GM23338 (cell line): ENCODE results near the gene CZIB. TPM values are rescaled to one million over a fixed set of nuclear protein-coding genes. Genes with fewer than 3 reads are reported as not detected.

Experiments
- ATAC-seq: fragments of 200-7000 bp; cut with Tn5 transposase; 3 replicates; pipeline ENCODE4 v1.9.1; 2020
- DNase-seq: peaks from one replicate; pipeline ENCODE4 v3.0.0-alpha.2; 2015; ENCODE audit warnings: low spot score
- H2AFZ ChIP-seq: fragments of 200-600 bp; sonication (generic); 2 replicates; pipeline ENCODE4 v1.8.0; 2016; ENCODE audit warnings: antibody characterized with exemption, mild to moderate bottlenecking, moderate library complexity
- H3F3A ChIP-seq: fragments of 200-600 bp; sonication (generic); replicated peaks from 2 replicates; pipeline ENCODE4 v1.8.0; 2017; ENCODE audit warnings: antibody characterized with exemption, mixed run types, low read depth
- H3K27ac ChIP-seq: fragments of 200-600 bp; sonication (generic); 2 replicates; pipeline ENCODE4 v1.6.1; 2016; ENCODE audit warnings: low read depth
- H3K27me3 ChIP-seq: fragments of 200-600 bp; sonication (generic); 2 replicates; pipeline ENCODE4 v1.8.0; 2016; ENCODE audit warnings: mild to moderate bottlenecking, mixed run types, moderate library complexity; ENCODE audit not compliant: insufficient read depth
- H3K36me3 ChIP-seq: fragments of 200-600 bp; sonication (generic); 2 replicates; pipeline ENCODE4 v1.8.0; 2016; ENCODE audit warnings: mild to moderate bottlenecking; ENCODE audit not compliant: insufficient read depth
- H3K4me1 ChIP-seq: fragments of 200-600 bp; sonication (generic); 2 replicates; pipeline ENCODE4 v1.8.0; 2016; ENCODE audit warnings: mild to moderate bottlenecking, moderate library complexity; ENCODE audit not compliant: insufficient read depth
- H3K4me2 ChIP-seq: fragments of 200-600 bp; sonication (generic); 2 replicates; pipeline ENCODE4 v1.7.1; 2017; ENCODE audit warnings: mixed run types
- H3K4me3 ChIP-seq: fragments of 200-600 bp; sonication (generic); 2 replicates; pipeline ENCODE4 v1.6.1; 2016; ENCODE audit warnings: mixed run types
- H3K79me2 ChIP-seq: fragments of 200-600 bp; sonication (generic); replicated peaks from 2 replicates; pipeline ENCODE4 v1.8.0; 2017; ENCODE audit warnings: mild to moderate bottlenecking; ENCODE audit not compliant: insufficient read depth
- H3K9me2 ChIP-seq: fragments of 200-600 bp; sonication (generic); 2 replicates; pipeline ENCODE4 v1.8.0; 2017; ENCODE audit not compliant: insufficient read depth
- H4K20me1 ChIP-seq: fragments of 200-600 bp; sonication (generic); replicated peaks from 2 replicates; pipeline ENCODE4 v1.8.0; 2017; ENCODE audit warnings: mild to moderate bottlenecking; ENCODE audit not compliant: insufficient read depth
- H3K27ac Mint-ChIP-seq: 2 replicates; pipeline ENCODE4 v1.8.0; 2020; ENCODE audit warnings: inconsistent platforms, mild to moderate bottlenecking, moderate library complexity, mixed read lengths
- H3K27me3 Mint-ChIP-seq: 3 replicates; pipeline ENCODE4 v1.8.0; 2022; ENCODE audit warnings: low read depth, mild to moderate bottlenecking, moderate library complexity, mixed read lengths, inconsistent platforms; ENCODE audit not compliant: insufficient read depth, poor library complexity
- H3K36me3 Mint-ChIP-seq: 3 replicates; pipeline ENCODE4 v1.8.0; 2021; ENCODE audit warnings: low read depth, mild to moderate bottlenecking, inconsistent platforms, moderate library complexity, mixed read lengths
- H3K4me1 Mint-ChIP-seq: 3 replicates; pipeline ENCODE4 v1.8.0; 2020; ENCODE audit warnings: mild to moderate bottlenecking, inconsistent platforms, mixed read lengths
- H3K4me3 Mint-ChIP-seq: 3 replicates; pipeline ENCODE4 v1.8.0; 2021; ENCODE audit warnings: moderate library complexity, mild to moderate bottlenecking, inconsistent platforms, mixed read lengths
- H3K9me3 Mint-ChIP-seq: 3 replicates; pipeline ENCODE4 v1.8.0; 2020; ENCODE audit warnings: moderate library complexity, mild to moderate bottlenecking, inconsistent platforms, mixed read lengths
- ETS1 ChIP-seq: IDR thresholded peaks from 2 replicates; pipeline ENCODE4 v1.6.1; 2016; ENCODE audit warnings: antibody characterized with exemption
- EZH2phosphoT487 ChIP-seq: fragments of 200-600 bp; sonication (generic); IDR thresholded peaks from one replicate; pipeline ENCODE4 v1.8.1; 2018; ENCODE audit warnings: antibody characterized with exemption; ENCODE audit not compliant: unreplicated experiment
- ZNF114 ChIP-seq: fragments of 250-450 bp; sonication (Bioruptor Pico); IDR thresholded peaks from 2 replicates; pipeline ENCODE4 v1.5.0; 2020; ENCODE audit warnings: mild to moderate bottlenecking, moderate library complexity
- polyA plus RNA-seq: library from polyadenylated mRNA; unstranded; fragments of >200 nt; fragmentation: Nextera tagmentation; extraction: Ambion mirVana; gene quantifications from 2 replicates; pipeline ENCODE4 v1.2.1, GENCODE V29; 2016
- total RNA-seq: library from RNA; depleted of rRNA; stranded (reverse); fragments of >200 nt; shearing (Covaris generic); gene quantifications from 2 replicates; pipeline ENCODE4 v1.2.3, GENCODE V29; 2014; rRNA removed
- TF ChIP-seq, protein P1 (sequence below): IDR thresholded peaks from one replicate; pipeline ENCODE4 v1.6.1; 2018; ENCODE audit warnings: antibody characterized with exemption; ENCODE audit not compliant: unreplicated experiment
- TF ChIP-seq, protein P2 (sequence below), 2 experiments: fragments of 200-600 bp in 1 of 2; sonication (generic) in 1 of 2; conservative IDR thresholded peaks; 2 replicates each; pipeline versions ENCODE4 v1.5.1 to v1.6.1; 2016 to 2017; ENCODE audit warnings: antibody characterized with exemption in 2 of 2, low read depth in 2 of 2, mild to moderate bottlenecking in 2 of 2, moderate library complexity in 1 of 2

The CZIB gene
- total and polyA plus RNA-seq, 2 experiments from 2014 or later = 59.8 to 84.1 TPM

GRCh38 chr1:53166366-53166765, 54.1 kb downstream of the CZIB start:
- Histone ChIP-seq H2AFZ (no peak overlapping the region), H4K20me1 (no peaks in the 10 kb centered on the region), H3K4me3 (no peak overlapping the region), H3K9me2 (no peaks in the 10 kb centered on the region), H3K4me1 (peaks cover 28% of the 10 kb centered on the region), H3K4me2 (no peak overlapping the region), H3K36me3 (no peaks in the 10 kb centered on the region), H3K27me3 (no peaks in the 10 kb centered on the region), H3K27ac (no peak overlapping the region), H3K79me2 (no peaks in the 10 kb centered on the region), H3F3A (0 out of 2 replicates have a peak, but pooled peaks cover 3% of the 10 kb centered on the region)
- Mint-ChIP-seq H3K4me1 (peaks cover 26% of the 10 kb centered on the region), H3K27ac (no peak overlapping the region), H3K4me3 (no peak overlapping the region), H3K27me3 (peaks cover 7% of the 10 kb centered on the region), H3K36me3 (no peaks in the 10 kb centered on the region), H3K9me3 (no peaks in the 10 kb centered on the region)
- TF ChIP-seq EZH2phosphoT487 = no peak
- TF ChIP-seq ZNF114 = no peak
- TF ChIP-seq, protein P1, sequence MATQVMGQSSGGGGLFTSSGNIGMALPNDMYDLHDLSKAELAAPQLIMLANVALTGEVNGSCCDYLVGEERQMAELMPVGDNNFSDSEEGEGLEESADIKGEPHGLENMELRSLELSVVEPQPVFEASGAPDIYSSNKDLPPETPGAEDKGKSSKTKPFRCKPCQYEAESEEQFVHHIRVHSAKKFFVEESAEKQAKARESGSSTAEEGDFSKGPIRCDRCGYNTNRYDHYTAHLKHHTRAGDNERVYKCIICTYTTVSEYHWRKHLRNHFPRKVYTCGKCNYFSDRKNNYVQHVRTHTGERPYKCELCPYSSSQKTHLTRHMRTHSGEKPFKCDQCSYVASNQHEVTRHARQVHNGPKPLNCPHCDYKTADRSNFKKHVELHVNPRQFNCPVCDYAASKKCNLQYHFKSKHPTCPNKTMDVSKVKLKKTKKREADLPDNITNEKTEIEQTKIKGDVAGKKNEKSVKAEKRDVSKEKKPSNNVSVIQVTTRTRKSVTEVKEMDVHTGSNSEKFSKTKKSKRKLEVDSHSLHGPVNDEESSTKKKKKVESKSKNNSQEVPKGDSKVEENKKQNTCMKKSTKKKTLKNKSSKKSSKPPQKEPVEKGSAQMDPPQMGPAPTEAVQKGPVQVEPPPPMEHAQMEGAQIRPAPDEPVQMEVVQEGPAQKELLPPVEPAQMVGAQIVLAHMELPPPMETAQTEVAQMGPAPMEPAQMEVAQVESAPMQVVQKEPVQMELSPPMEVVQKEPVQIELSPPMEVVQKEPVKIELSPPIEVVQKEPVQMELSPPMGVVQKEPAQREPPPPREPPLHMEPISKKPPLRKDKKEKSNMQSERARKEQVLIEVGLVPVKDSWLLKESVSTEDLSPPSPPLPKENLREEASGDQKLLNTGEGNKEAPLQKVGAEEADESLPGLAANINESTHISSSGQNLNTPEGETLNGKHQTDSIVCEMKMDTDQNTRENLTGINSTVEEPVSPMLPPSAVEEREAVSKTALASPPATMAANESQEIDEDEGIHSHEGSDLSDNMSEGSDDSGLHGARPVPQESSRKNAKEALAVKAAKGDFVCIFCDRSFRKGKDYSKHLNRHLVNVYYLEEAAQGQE = no peak
- TF ChIP-seq, protein P2, sequence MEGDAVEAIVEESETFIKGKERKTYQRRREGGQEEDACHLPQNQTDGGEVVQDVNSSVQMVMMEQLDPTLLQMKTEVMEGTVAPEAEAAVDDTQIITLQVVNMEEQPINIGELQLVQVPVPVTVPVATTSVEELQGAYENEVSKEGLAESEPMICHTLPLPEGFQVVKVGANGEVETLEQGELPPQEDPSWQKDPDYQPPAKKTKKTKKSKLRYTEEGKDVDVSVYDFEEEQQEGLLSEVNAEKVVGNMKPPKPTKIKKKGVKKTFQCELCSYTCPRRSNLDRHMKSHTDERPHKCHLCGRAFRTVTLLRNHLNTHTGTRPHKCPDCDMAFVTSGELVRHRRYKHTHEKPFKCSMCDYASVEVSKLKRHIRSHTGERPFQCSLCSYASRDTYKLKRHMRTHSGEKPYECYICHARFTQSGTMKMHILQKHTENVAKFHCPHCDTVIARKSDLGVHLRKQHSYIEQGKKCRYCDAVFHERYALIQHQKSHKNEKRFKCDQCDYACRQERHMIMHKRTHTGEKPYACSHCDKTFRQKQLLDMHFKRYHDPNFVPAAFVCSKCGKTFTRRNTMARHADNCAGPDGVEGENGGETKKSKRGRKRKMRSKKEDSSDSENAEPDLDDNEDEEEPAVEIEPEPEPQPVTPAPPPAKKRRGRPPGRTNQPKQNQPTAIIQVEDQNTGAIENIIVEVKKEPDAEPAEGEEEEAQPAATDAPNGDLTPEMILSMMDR (conservative IDR thresholded peaks at IDR 0.05; ENCODE audit: low read depth in 2 of 2) = no peak
- DNase-seq = no peak
- no peak for ATAC-seq

GRCh38 chr1:53165408-53165961, 54.9 kb downstream of the CZIB start:
- Mint-ChIP-seq H3K4me3 (no peak overlapping the region), H3K27me3 (peaks cover 3% of the 10 kb centered on the region), H3K27ac (no peak overlapping the region), H3K4me1 (peaks cover 26% of the 10 kb centered on the region), H3K36me3 (no peaks in the 10 kb centered on the region), H3K9me3 (no peaks in the 10 kb centered on the region)
- H3K9me2 ChIP-seq = no peaks in the 10 kb centered on the region
- DNase-seq (no peak), ATAC-seq (no peak)
- TF ChIP-seq ETS1 = no peak
- no peaks in the 10 kb centered on the region for H3K79me2 ChIP-seq
- H4K20me1 ChIP-seq = no peaks in the 10 kb centered on the region
- H3K27me3 ChIP-seq = no peaks in the 10 kb centered on the region
- H2AFZ ChIP-seq = no peak overlapping the region; the same call in 1 of the 2 replicates
- H3F3A ChIP-seq = 0 out of 2 replicates have a peak, but pooled peaks cover 3% of the 10 kb centered on the region
- no peak overlapping the region for H3K27ac ChIP-seq
- no peaks in the 10 kb centered on the region for H3K36me3 ChIP-seq
- H3K4me2 ChIP-seq = no peak overlapping the region
- H3K4me1 ChIP-seq = peaks cover 28% of the 10 kb centered on the region
- H3K4me3 ChIP-seq = no peak overlapping the region

Other genes starting within 250 kb of the CZIB start
- gene PODN, start 158.4 kb downstream of the CZIB start, total RNA-seq = 0.24 and 1.0 TPM in 2 replicates
- 0.16 TPM in 1 of 2 replicates, not detected in the other for gene PODN, start 158.4 kb downstream of the CZIB start, polyA plus RNA-seq
- gene SLC1A7, start 78.0 kb downstream of the CZIB start, total RNA-seq = not detected in 2 replicates
- not detected in 2 replicates for gene SLC1A7, start 78.0 kb downstream of the CZIB start, polyA plus RNA-seq
- gene CPT2, start 23.8 kb downstream of the CZIB start, total RNA-seq = 30.6 and 30.9 TPM in 2 replicates
- 9.6 and 11.2 TPM in 2 replicates for gene CPT2, start 23.8 kb downstream of the CZIB start, polyA plus RNA-seq
- gene MAGOH, start 17.9 kb upstream of the CZIB start, total RNA-seq = 79.3 and 110 TPM in 2 replicates
- 181 and 185 TPM in 2 replicates for gene MAGOH, start 17.9 kb upstream of the CZIB start, polyA plus RNA-seq
- 71.1 and 72.4 TPM in 2 replicates for gene LRP8, start 107.4 kb upstream of the CZIB start, total RNA-seq
- 27.8 and 28.3 TPM in 2 replicates for gene LRP8, start 107.4 kb upstream of the CZIB start, polyA plus RNA-seq
- gene DMRTB1, start 238.8 kb upstream of the CZIB start, total RNA-seq = 1.2 TPM in 1 of 2 replicates, not detected in the other
- 0.27 and 0.49 TPM in 2 replicates for gene DMRTB1, start 238.8 kb upstream of the CZIB start, polyA plus RNA-seq